GM12892 (cell line): ENCODE data around the gene SLC5A5.

Experiments used
- POLR2A ChIP-seq: IDR thresholded peaks from 2 replicates; pipeline ENCODE4 v1.6.1; 2011; ENCODE audit warnings: low read depth, low read length, control low read depth
- POLR2AphosphoS5 ChIP-seq: IDR thresholded peaks from 2 replicates; pipeline ENCODE4 v1.6.1; 2011; ENCODE audit warnings: low read depth, low read length, control low read depth

DNA sequence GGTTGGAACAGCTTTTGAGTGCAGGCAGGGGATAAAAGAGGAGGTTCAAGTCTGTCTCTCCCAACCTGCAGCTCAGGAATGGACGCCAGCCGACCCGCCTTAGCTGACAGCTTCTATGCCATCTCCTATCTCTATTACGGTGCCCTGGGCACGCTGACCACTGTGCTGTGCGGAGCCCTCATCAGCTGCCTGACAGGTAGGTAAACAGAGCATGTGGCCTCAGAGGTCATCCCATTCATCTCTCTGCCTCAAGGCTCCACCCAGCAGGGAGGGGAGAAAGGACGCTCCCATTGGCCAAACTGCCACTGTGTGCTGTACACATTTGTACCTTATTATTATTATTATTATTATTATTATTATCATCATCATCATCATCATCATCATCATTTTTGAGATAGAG lies 16.5 kb downstream of the SLC5A5 start:
- TF ChIP-seq POLR2A (no peak), POLR2AphosphoS5 (no peak)
